Activated CD8-positive, alpha-beta memory T cell treated with anti-CD3 and anti-CD28 coated beads, Interleukin-2, amount 50 U/mL, for 4 hours (primary cell): ENCODE measurements around the gene TAOK3.
A peak's percentile ranks its signal among the peaks of the same experiment; 100 is the strongest.
"Not testable (repeated sequence)": the region's sequence is repeated elsewhere in the genome, so short reads cannot be mapped to it uniquely, and the experiment has no call there.

Experiments used
- DNase-seq: peaks from one replicate; pipeline ENCODE4 v3.0.0-alpha.2; 2020

TAOK3 gene

GRCh38 chr12:118371321-118372282 lies 1.1 kb downstream of the TAOK3 start:
- peak; percentile 23 for DNase-seq

- no peak for DNase-seq
Measured at GRCh38 chr12:118370601-118371000, 2.1 kb downstream of the TAOK3 start.

- DNase-seq, result no peak
Measured at GRCh38 chr12:118368821-118369220, 3.9 kb downstream of the TAOK3 start.

GRCh38 chr12:118361889-118362288 lies 10.8 kb downstream of the TAOK3 start:
- no peak for DNase-seq

GRCh38 chr12:118361092-118361404 lies 11.7 kb downstream of the TAOK3 start:
- no peak for DNase-seq

- no peak for DNase-seq
Measured at GRCh38 chr12:118359541-118359915, 13.2 kb downstream of the TAOK3 start.

- DNase-seq, result no peak
Measured at GRCh38 chr12:118358612-118359540, 13.8 kb downstream of the TAOK3 start.

- no peak for DNase-seq
Measured at GRCh38 chr12:118358008-118358359, 14.7 kb downstream of the TAOK3 start.

- DNase-seq, result peak; percentile 44
Measured at GRCh38 chr12:118357257-118358007, 15.3 kb downstream of the TAOK3 start.

- no peak for DNase-seq
Measured at GRCh38 chr12:118356809-118357256, 15.9 kb downstream of the TAOK3 start.

- DNase-seq, result no peak
Measured at GRCh38 chr12:118355843-118356242, 16.9 kb downstream of the TAOK3 start.

GRCh38 chr12:118354903-118355302 lies 17.8 kb downstream of the TAOK3 start:
- DNase-seq, result no peak

GRCh38 chr12:118354503-118354902 lies 18.2 kb downstream of the TAOK3 start:
- DNase-seq, result not testable (repeated sequence)

GRCh38 chr12:118353721-118354120 lies 19.0 kb downstream of the TAOK3 start:
- no peak for DNase-seq

- no peak for DNase-seq
Measured at GRCh38 chr12:118350908-118351559, 21.7 kb downstream of the TAOK3 start.

GRCh38 chr12:118347916-118348315 lies 24.8 kb downstream of the TAOK3 start:
- no peak for DNase-seq

- no peak for DNase-seq
Measured at GRCh38 chr12:118346895-118347294, 25.8 kb downstream of the TAOK3 start.

- DNase-seq, result no peak
Measured at GRCh38 chr12:118345355-118345754, 27.4 kb downstream of the TAOK3 start.

- no peak for DNase-seq
Measured at GRCh38 chr12:118344829-118345228, 27.9 kb downstream of the TAOK3 start.

GRCh38 chr12:118342090-118342489 lies 30.6 kb downstream of the TAOK3 start:
- DNase-seq, result no peak

GRCh38 chr12:118337194-118337838 lies 35.4 kb downstream of the TAOK3 start:
- DNase-seq, result no peak

- no peak for DNase-seq
Measured at GRCh38 chr12:118336123-118336522, 36.6 kb downstream of the TAOK3 start.
